NCI-H146 treated with DMSO at 0.1 percent for 48 hours (cell line): ENCODE data around the gene MRRF.

Experiments used
- DNase-seq: peaks from one replicate; lab custom pipeline; 2025; ENCODE audit not compliant: unreplicated experiment; lab: John Stamatoyannopoulos, UW

MRRF gene

DNA sequence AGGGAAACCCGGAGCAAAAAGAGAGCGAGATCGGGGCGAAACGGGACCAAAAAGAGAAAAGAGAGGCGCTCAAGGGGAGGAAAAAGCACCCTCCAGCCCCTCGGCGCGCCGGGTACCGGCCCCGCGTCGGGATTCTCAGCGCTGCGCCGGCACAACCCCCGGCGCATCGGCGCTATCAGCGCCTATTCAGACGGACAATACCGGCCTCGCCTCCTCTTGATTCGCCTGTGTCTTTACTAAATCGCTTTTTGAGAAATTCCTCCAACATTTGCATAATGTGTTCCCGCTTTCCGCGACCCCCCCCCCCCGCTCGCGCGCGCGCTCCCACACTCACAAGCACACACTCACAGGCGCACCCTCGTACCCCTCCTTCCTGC, 36.5 kb upstream of the MRRF start:
- no peak for DNase-seq

DNA sequence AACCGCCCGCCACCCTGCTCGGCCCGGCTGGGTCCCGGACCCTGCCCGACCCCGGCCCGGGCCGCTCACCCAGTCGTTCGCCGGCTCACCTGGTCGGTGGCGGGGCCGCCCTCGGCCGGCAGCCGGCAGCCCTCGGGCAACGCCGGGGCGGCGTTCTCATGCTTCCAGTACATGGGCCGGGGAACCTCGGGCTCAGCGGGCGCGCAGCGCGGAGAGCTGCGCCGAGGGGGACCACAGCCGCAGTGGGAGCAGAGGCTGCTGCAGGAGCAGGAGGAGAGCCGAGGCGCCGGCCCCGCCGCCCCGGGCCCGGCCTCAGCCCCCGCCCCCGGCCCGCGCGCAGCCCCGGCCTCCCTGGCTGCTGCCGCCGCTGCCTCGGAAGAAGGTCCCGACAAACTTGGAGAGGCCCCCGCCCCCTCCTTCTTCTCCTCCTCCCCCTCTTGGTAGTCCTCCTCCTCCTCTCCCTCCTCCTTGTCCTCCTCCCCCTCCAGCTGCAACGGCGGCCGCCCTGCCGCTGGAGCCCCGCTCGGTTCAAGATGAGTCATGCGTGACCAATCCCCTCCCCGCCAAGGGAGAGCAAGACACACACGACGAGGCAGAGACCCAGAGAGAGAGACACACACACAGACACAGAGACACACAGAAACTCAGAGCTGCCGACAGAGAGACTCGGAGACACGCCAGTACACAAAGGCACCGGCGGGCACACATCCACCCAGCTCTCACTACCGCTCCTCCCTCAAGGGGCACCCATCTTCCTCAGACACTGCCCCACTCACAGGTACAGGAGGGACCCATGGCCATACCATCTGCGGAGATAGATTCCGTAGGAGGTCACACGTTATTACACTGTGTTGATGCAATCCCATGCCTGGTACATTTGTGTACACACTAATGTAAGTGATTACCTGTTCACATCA, 35.9 kb upstream of the MRRF start, which contains the start of gene LHX6:
Gene LHX6, minus strand, starts transcription at position 390 of the 917 bp plus-strand sequence. Its CDS starts 217 bp downstream, at position 173.
- no peak for DNase-seq

DNA sequence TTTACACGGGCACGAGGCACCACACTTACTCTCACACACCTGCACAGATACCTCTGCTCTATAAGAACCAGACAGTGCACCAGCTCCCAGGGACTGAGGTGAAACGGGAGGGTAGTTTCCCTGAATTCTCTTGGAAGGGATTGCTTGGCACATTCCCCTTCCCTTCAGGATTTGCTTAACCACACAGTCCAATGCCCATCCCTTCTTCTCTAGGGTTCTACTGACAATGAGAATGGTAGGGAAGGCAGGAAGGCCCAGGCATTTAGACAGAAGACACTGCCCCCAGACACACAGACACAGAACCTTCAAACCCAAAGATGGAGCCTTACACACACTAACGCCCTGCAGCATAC, 35.2 kb upstream of the MRRF start:
- DNase-seq = no peak

DNA sequence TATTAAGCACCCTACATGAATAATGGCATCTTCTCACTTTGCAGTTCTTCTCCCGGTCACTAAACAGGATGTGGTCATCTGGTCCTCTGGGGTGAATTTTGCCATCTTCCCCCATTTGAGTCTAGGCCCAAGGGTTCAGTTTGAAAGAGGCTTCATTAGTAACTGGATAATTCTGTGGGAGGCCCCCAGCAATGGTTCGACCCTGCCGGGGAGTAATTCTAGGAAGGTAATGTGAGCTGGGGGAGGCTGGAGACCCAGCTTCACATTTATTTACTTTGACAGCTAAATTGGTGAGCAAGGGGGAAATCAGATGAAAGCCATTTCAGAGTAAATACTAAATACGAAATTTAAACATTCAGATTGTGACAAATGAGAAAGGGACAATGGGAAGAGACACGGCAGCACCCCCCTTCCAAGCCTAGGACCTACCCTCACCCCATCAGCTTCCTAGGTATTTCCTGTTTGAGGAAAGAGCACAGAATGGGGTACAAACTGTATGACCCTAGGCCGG, 31.8 kb upstream of the MRRF start:
- no peak for DNase-seq

DNA sequence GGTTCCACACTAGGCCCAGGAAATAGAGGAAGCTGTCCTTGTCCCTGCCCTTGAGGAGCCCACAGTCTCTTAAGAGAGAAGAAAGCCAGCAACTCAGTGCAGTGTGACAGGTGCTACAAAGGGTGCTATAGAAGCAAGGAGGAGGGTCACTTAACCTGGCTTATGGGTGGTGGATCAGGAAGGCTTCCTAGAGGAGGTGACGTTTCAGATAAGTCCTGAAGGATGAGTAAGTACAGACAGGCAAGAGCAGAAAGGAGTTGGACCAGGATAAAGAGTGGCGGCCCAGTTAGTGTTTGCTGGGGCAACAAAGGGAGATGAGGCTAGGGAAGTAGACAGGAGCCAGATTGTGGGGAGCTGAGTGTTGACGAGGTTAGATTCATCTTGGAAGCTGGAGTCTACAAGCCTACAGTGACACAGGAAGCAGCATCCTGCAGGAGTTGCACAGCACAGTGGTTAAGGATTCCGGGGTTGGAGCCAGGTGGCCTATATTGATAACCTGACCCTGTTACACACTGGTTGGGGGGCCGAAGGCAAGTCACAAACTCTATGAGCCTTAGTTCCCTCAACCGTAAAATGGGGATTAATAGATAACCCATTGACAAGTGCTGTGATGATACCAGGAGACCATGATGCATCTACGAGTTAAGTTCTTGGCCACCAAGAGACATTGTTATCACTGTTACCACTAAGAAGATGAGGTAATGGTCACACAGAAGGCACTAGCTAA, 30.5 kb upstream of the MRRF start:
- DNase-seq = no peak

DNA sequence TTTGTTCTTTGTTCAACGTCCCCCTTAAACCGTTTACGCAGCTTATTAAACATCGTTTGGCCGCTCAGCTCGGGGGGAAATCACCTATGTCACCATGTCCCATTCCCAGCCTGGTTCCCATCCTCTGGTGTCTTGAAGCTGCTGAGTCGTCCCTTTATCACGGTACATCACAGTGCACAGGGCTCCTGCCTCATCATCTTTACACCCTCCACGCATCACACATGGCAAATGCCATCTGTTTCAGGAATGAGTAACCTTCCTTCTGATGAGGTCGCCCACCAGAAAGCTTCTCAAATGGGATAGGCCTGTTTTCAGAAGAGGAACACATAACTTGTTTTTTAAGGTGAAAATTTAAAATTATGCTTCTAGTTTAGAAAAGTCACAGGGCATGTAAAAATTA, 28.0 kb upstream of the MRRF start:
- DNase-seq = no peak

DNA sequence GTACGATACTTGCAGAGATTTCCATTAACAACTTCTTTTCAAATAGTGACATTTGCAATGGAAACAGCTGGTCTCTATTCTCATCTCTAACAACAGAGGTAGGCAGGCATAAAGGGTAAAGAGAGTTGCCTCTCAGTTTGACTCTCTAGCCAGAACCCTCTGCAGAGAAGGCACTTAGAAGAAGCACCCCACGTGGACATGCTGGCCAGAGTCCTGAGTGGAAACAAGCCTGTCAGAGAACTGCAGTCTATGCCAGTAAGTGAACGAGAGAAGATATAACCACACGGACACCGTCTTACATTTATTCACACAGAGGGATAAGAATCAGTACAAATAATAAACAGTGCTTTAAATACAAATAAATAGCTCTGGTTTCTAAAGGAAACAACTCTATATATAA, 25.0 kb upstream of the MRRF start:
- DNase-seq = no peak

DNA sequence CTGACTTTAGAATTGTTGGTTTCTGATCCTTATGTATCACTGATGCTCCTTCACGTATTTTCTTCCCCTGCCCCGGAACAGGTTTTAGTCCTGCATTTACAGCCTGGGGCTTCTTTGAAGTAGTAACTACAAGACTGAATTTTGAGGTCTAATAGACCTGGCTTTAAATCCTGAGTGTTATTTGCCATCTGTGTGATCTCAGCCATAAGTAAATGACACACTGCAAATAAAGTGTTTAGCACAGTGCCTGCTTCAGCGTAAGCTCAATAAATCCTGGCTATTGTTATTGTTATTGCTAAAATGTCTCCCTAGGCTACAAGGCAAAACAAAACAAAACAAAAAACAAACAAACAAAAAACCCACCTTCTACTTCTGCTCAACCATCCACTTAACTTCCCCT, 20.3 kb upstream of the MRRF start:
- no peak for DNase-seq

DNA sequence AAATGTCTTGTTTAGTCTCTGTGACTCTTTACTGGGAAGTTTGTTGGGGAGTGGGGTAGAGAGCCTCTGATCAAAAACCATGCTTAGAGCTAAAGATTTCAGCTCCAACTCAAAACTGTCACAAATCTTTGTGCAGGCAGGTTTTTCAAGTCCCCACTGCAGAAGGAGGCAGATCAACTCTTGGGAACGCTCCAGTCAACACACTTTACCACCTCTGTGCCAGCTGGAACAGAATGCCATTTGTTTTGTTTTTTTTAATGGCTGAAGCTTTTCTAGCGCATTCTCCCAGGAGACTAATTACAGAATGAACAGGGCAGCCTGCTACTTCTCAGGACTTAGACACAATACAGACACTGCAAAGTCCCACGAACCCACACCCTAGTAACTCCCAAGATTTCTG, 18.0 kb upstream of the MRRF start:
- no peak for DNase-seq

DNA sequence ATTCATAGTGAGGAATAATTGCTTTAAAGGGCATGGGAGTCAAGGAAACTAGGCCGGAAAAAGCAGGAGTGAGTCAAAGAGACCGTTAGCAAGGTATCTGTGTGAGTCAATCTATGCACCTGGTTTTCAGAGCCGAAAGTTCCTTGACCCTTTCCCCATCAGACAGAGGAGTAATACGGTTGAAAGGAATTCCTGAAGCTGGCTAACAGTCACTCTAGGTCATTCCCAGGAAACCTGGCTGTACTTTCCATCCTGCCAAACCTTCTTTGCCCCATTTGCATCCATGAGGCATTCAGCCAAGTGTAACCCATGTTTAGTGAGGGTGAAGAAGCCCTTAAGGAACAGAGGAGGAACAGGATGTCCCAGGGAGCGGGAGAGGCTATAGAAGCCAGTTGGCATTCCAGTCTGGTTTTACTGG, 16.2 kb upstream of the MRRF start:
- DNase-seq = no peak

DNA sequence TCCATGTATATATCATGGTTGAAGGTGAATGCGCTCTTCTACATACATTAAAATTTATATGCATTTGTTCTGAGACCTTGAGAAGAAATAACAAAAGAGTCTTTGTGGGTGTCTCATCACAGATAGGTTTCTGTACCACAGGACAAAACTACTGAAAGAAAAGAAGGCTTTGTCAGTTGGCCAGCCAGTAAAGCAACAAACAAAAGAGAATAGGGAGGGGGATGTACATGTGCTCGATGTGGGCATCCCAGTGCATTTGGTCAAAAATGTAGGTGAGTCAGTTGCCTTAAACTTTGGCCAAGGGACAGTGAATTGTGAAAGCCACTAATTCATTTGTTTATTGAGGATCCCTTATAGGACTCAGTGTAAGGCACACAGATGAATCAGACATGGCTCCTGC, 13.3 kb upstream of the MRRF start:
- no peak for DNase-seq

DNA sequence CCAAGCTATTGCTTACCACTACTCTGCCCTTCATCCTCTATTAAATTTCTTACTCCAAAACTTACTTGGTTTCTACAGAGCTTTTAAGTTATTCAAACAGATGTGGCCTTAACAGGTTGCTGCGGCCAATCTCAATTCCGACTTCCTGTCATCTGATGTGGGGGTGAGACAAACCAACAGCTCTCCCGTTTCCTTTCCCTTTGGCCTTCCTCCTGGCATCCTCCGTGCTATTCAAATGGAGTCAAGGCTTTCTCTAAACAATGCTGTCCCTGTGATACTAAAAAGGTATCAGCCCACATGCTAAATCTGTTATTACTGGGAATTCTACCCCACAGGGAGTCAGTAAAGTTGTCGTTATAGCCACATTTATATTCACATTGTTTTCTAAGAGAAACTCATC, 11.9 kb upstream of the MRRF start:
- DNase-seq = no peak

DNA sequence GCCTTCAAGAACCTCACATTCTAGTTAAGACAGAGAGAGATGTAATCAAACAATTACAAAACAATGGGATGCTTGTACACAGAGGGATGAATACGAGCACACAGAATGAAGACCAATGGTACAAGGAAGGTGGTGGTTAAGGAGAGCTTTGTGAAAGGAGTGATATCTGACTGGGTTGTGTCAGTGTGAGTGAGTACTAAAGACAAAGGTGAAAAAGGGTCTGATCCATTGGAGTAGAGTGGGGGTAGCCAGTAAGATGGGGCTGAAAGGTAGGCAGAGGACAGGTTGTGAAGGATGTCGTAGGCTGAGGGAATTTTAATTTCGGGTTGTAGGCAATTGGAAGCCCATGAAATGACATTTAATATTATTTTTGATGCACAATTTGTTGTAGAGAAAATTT, 9.9 kb upstream of the MRRF start:
- DNase-seq = no peak

DNA sequence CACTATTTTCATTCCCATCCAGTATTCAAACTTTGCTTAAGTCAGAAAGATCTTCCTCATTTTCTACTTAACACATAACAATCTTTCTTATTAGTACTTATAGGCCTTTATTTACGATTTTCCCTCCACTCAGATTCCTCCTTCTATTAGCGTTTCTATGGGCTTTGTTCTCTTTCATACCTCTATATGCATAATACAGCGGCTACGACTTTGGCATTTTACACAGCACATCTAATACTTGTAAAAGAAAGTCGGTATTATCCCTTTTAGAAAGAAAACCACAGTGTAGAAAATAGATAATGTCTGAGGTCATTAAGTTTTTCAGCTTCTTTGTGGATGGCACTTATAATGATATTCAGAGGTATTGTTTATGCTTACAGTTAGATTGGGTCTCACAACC, 8.5 kb upstream of the MRRF start:
- no peak for DNase-seq

DNA sequence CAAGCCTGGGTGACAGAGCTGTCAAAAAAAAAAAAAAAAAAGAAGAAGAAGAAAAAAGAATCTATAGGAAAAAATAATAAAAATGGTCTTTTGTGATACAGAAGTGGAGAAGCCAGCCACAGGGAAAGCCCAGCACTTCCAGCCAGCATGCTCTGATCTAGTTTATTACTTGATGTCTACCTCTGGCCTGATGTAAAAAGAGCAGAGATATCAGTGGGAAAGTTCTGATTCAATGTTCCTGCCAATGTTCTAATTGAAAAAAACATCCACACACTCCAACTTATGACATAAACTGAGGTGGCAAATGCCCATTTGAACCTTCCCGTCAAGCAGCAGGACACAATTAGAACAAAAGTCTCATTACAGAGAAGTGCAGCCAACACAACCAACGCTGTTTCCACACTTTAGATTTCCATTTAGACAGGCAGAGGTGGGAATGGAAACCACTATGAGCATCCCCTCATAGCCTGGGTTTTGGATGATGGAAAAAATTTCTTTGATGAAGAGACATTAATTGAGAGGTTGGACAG, 5.7 kb upstream of the MRRF start:
- DNase-seq = no peak

DNA sequence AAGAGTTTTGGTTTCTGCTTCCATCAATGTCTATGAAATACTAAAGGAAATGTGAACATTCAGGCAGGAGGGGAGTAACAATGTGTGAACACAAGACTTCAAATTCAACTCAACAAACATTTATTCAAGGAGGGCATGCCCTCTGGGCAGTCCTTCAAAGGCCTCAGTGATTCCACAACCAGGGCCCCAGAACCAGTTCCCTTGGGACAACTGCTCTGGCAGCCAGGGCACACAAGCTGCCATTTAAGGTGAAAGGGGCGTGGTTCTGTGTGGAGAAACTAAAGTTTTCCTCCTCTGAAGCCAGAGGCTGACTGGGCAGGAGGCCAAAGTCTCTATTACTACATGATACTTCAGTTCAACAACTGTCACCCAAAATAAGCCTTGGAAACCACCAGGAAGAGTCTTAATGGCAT, 3.2 kb upstream of the MRRF start:
- no peak for DNase-seq

DNA sequence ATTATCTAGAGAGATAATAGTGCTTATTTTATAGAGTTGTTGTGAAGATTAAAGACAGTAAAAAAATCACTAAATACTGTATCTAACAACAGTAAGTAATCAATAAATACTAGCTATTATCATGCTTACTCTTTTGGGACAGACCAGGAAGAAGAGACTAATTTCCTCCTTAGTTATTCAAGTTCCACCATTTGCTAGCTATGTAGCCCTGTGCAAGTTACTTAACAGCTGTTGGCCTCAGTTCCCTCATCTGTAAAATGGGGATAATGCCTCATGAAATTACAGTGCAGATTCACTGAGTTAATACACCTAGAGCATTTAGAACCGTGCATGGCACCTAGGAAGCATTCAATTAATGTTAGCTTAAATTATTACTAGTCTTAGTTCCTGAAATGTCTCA, 2.6 kb upstream of the MRRF start:
- no peak for DNase-seq

DNA sequence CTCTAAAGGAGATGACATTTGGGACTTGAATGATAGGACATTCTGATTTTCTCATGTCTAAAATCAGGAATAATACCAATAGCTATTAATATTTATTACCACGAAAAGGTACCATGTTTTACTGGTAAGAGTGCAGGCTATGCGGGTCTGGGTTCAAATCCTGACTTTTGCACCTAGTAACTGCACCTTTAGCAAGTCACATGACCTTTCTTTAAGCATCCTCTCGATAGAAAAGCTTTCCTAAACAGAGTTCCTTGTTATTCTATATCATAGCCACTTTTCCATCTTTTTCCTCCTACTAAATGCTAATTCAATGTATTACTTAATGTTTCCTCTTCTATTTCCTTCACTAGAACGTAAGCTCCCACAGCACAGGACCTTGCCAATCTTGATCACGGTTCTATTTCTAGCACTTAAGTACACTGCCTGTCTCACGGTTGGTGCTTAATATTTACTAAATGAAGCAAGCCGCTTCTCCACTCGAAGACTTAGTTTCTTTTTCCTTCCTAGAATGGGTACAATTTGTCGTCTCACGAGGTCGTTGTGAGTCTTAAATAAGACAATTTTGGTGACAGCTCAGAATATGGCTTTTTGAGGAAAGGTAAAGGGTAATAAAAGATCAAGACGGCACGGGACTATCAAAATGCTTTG, 858 bp upstream of the MRRF start:
- no peak for DNase-seq

DNA sequence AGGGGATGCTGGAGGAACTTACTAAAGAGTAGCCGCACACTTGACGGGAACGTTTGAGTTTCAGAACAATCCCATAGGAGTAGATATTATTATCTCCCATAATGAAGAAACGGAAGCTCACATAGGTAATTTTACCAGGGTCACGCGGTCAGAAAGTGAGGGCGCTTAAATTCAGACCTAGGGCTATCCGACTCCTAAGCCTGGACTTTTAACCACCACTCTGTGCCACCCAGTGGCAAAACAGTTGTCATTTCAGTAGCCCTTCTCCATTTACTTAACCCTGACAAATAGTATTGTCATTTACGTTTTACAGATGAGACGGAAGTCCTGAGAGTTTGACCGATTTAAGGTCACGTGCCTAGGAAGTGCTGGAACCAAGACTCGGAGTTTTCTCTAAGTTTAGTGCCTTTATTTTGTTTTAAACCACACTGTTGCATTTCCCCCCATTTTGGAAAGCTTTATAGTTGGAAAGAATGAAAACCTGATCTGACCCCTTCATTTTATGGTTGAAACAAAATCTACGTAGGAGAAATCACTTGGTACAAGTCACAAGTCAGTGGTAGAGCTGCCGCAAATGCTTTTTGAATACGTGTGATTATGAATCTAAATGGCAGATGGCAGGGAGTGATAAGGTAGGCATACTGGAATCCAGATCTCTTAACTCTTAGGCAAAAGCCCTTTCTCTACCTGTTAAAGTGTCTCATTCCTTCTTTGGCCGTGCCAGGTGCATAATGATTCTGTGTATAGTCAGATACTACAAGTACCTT, 650 bp downstream of the MRRF start:
- no peak for DNase-seq

DNA sequence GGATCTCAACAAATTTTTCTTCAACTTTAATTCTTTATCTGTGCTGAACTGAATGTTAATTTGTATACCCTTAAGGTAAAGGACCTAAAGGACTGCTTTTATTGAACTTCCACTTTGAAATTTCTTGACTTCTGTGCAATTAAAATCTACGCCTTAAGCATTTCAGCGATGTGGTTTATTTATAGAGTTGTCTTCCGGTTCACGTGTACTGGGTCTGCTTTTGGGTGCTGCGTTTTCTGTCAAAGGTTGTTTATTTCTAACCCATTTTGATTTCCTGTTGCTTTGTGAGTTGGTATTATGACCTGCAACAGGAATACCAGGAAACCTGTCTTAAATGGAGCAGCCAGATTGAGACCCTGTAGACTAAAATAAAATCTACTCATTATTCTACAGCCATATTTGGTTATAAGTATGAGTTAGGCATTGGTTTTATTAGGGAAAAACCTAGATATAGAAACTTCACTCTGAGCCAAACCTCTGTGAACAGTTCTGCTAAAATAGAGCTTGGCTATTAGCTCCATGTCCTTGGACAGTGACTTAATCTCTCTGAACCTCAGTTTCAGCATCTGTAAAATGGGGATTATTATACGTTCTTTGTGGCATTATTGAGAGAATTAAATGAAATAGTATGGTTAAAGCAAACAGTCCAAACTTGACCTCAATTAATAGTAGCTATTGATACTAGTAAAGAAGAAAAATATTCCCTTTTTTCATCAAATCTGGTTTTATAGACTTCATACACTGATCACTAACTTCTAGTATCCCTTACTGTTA, 3.5 kb downstream of the MRRF start:
- no peak for DNase-seq
